SK-N-SH (cell line): Measurements from ENCODE around the gene NLGN1.

Experiments used
- CHD2 ChIP-seq: fragments of 150-350 bp; IDR thresholded peaks from 2 replicates; pipeline ENCODE4 v1.6.1; 2018; ENCODE audit warnings: low read length; ENCODE audit not compliant: partially characterized antibody
- CTCF ChIP-seq: fragments of 200-600 bp; sonication (generic); IDR thresholded peaks from 2 replicates; pipeline ENCODE4 v1.6.1; 2017; ENCODE audit warnings: antibody characterized with exemption, mild to moderate bottlenecking, moderate library complexity
- EP300 ChIP-seq, 2 experiments: IDR thresholded peaks; 2 replicates each; pipeline versions ENCODE4 v1.4.0 to v1.6.1; 2012; ENCODE audit warnings: borderline replicate concordance in 1 of 2, low read depth in 1 of 2, low read length in 1 of 2
- EZH2phosphoT487 ChIP-seq: fragments of 200-600 bp; sonication (generic); IDR thresholded peaks from 2 replicates; pipeline ENCODE4 v1.6.1; 2017; ENCODE audit warnings: low read depth, mixed run types, mild to moderate bottlenecking, antibody characterized with exemption, moderate library complexity, borderline replicate concordance
- FOSL2 ChIP-seq: IDR thresholded peaks from 2 replicates; pipeline ENCODE4 v1.4.0; 2012; ENCODE audit warnings: low read depth, mild to moderate bottlenecking, moderate library complexity, borderline replicate concordance
- NFIC ChIP-seq: IDR thresholded peaks from 2 replicates; pipeline ENCODE4 v1.4.0; 2012; ENCODE audit warnings: borderline replicate concordance
- NRF1 ChIP-seq: IDR thresholded peaks from 2 replicates; pipeline ENCODE4 v1.6.1; 2012; ENCODE audit warnings: low read depth, mild to moderate bottlenecking, low read length
- PBX3 ChIP-seq: IDR thresholded peaks from 2 replicates; pipeline ENCODE4; 2012
- POLR2AphosphoS5 ChIP-seq: IDR thresholded peaks from 2 replicates; pipeline ENCODE4 v1.6.1; 2012; ENCODE audit warnings: low read depth, low read length
- SIN3A ChIP-seq: IDR thresholded peaks from 2 replicates; pipeline ENCODE4 v1.6.1; 2012; ENCODE audit warnings: low read depth, mild to moderate bottlenecking, low read length, moderate library complexity, borderline replicate concordance
- SMC3 ChIP-seq: IDR thresholded peaks from 2 replicates; pipeline ENCODE4 v1.6.1; 2012; ENCODE audit warnings: low read depth, low read length, improper control_type of control experiment
- TEAD4 ChIP-seq: IDR thresholded peaks from 2 replicates; pipeline ENCODE4 v1.4.0; 2012; ENCODE audit warnings: mild to moderate bottlenecking, borderline replicate concordance; ENCODE audit not compliant: insufficient read depth
- USF1 ChIP-seq: IDR thresholded peaks from 2 replicates; pipeline ENCODE4 v1.4.0; 2012; ENCODE audit warnings: low read depth, borderline replicate concordance
- USF2 ChIP-seq: fragments of 150-350 bp; IDR thresholded peaks from 2 replicates; pipeline ENCODE4 v1.6.1; 2017; ENCODE audit warnings: antibody characterized with exemption, low read length, low read depth, borderline replicate concordance

DNA sequence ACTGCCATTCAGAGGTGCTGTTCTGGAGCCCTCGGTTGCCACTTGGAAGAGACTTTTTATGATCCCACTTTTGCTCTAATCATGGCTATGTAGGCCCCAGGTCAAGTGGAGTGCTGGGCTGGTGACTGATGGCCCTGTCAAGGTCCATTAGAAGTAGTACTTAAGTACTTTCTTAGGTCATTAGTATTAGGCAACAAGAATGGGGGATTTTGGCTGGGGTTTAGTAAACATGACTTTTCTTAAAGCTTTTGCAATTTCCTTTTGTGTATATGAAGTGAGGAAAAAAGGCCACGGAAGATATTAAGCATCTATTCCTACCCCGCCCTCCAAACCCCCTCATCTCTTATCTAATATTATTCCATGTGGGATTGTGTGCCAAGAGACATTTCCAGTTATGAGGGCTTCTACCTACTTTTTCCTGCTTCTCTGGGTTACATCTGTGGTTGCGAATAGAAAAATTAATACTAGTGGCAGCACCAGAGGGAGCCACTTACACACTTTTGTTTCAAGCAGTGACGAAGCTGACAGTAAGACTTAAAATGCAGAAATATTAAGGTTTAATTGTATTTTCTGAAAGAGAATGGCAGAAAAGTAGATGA is 13.9 kb downstream of the NLGN1 start:
- TF ChIP-seq CTCF = peak; percentile 72
- TF ChIP-seq CHD2 = no peak
- no peak for TF ChIP-seq USF2
- TF ChIP-seq POLR2AphosphoS5 = no peak
- no peak for TF ChIP-seq NRF1
- no peak for TF ChIP-seq FOSL2
- peak; percentile 46 for TF ChIP-seq SMC3
- TF ChIP-seq NFIC = no peak
- TF ChIP-seq PBX3 = no peak
- TF ChIP-seq USF1 = no peak
- TF ChIP-seq SIN3A = no peak
- TF ChIP-seq TEAD4 = no peak
- no peak for TF ChIP-seq EZH2phosphoT487
- no peak for TF ChIP-seq EP300 (IDR thresholded peaks at IDR 0.05; ENCODE audit: borderline replicate concordance in 1 of 2, low read depth in 1 of 2, low read length in 1 of 2)
